SK-N-SH treated with all-trans-retinoic acid at 6 μM for 48 hours (cell line): ENCODE measurements around the gene SH3BP5.

Experiments
- ATAC-seq: fragments of 200-7000 bp; cut with Tn5 transposase; 3 replicates; pipeline ENCODE4 v1.9.1; 2020; ENCODE audit warnings: mild to moderate bottlenecking, moderate library complexity
- ARNTL ChIP-seq: fragments of 450-650 bp; formaldehyde crosslinking; IDR thresholded peaks from 2 replicates; pipeline ENCODE4 v1.5.0; 2020; ENCODE audit warnings: low read depth, mild to moderate bottlenecking, moderate library complexity, borderline replicate concordance
- BACH2 ChIP-seq: fragments of 250-450 bp; sonication (Bioruptor Pico); IDR thresholded peaks from 2 replicates; pipeline ENCODE4 v1.9.0; 2021; ENCODE audit warnings: mild to moderate bottlenecking, borderline replicate concordance
- CSDC2 ChIP-seq: fragments of 250-450 bp; sonication (Bioruptor Pico); IDR thresholded peaks from 2 replicates; pipeline ENCODE4 v1.5.0; 2020; ENCODE audit warnings: mild to moderate bottlenecking, moderate library complexity
- ESRRG ChIP-seq: fragments of 250-450 bp; sonication (Bioruptor Pico); IDR thresholded peaks from 2 replicates; pipeline ENCODE4 v1.6.1; 2021; ENCODE audit warnings: mild to moderate bottlenecking
- GLIS3 ChIP-seq: fragments of 250-450 bp; sonication (Bioruptor Pico); IDR thresholded peaks from 2 replicates; pipeline ENCODE4 v1.5.0; 2020; ENCODE audit warnings: mild to moderate bottlenecking, moderate library complexity
- ISL1 ChIP-seq: fragments of 250-450 bp; sonication (Bioruptor Pico); IDR thresholded peaks from 2 replicates; pipeline ENCODE4 v2.1.2; 2022; ENCODE audit warnings: mild to moderate bottlenecking, moderate library complexity
- OSR1 ChIP-seq: fragments of 250-450 bp; sonication (Bioruptor Pico); IDR thresholded peaks from 2 replicates; pipeline ENCODE4 v1.8.0; 2022; ENCODE audit warnings: moderate library complexity, mild to moderate bottlenecking, inconsistent platforms
- PATZ1 ChIP-seq: fragments of 250-450 bp; sonication (Bioruptor Pico); IDR thresholded peaks from 2 replicates; pipeline ENCODE4 v1.8.0; 2020; ENCODE audit warnings: mild to moderate bottlenecking, moderate library complexity, borderline replicate concordance
- PPARA ChIP-seq: fragments of 250-450 bp; sonication (Bioruptor Pico); IDR thresholded peaks from 2 replicates; pipeline ENCODE4 v1.5.0; 2020; ENCODE audit warnings: mild to moderate bottlenecking, borderline replicate concordance
- RARB ChIP-seq: fragments of 250-450 bp; sonication (Bioruptor Pico); IDR thresholded peaks from 2 replicates; pipeline ENCODE4 v1.8.0; 2021; ENCODE audit warnings: mild to moderate bottlenecking, moderate library complexity
- SNAI2 ChIP-seq: fragments of 250-450 bp; sonication (Bioruptor Pico); IDR thresholded peaks from 2 replicates; pipeline ENCODE4 v1.5.0; 2020; ENCODE audit warnings: mild to moderate bottlenecking, moderate library complexity
- TCF4 ChIP-seq: fragments of 250-450 bp; sonication (Bioruptor Pico); IDR thresholded peaks from 2 replicates; pipeline ENCODE4 v1.8.0; 2021; ENCODE audit warnings: mild to moderate bottlenecking, moderate library complexity, borderline replicate concordance
- TOX ChIP-seq: fragments of 250-450 bp; sonication (Bioruptor Pico); IDR thresholded peaks from 2 replicates; pipeline ENCODE4 v1.8.0; 2021; ENCODE audit warnings: mild to moderate bottlenecking, moderate library complexity, borderline replicate concordance
- TSHZ2 ChIP-seq: fragments of 250-450 bp; sonication (Bioruptor Pico); IDR thresholded peaks from 2 replicates; pipeline ENCODE4 v1.5.0; 2020; ENCODE audit warnings: mild to moderate bottlenecking, moderate library complexity
- ZC3H10 ChIP-seq: fragments of 250-450 bp; sonication (Bioruptor Pico); IDR thresholded peaks from 2 replicates; pipeline ENCODE4 v1.5.1; 2021; ENCODE audit warnings: mild to moderate bottlenecking, moderate library complexity
- ZFP3 ChIP-seq: fragments of 250-450 bp; sonication (Bioruptor Pico); IDR thresholded peaks from 2 replicates; pipeline ENCODE4 v1.5.0; 2020; ENCODE audit warnings: mild to moderate bottlenecking, moderate library complexity
- ZFP30 ChIP-seq: fragments of 450-650 bp; formaldehyde crosslinking; IDR thresholded peaks from 2 replicates; pipeline ENCODE4 v1.5.0; 2022; ENCODE audit warnings: mild to moderate bottlenecking, moderate library complexity
- ZNF565 ChIP-seq: fragments of 450-650 bp; formaldehyde crosslinking; conservative IDR thresholded peaks from 2 replicates; pipeline ENCODE4 v1.5.0; 2020; ENCODE audit warnings: low read depth, mild to moderate bottlenecking, moderate library complexity
- ZNF8 ChIP-seq: fragments of 450-650 bp; formaldehyde crosslinking; IDR thresholded peaks from 2 replicates; pipeline ENCODE4 v1.5.0; 2020; ENCODE audit warnings: mild to moderate bottlenecking, moderate library complexity
- TF ChIP-seq, protein P1 (sequence below): fragments of 250-450 bp; sonication (Bioruptor Pico); IDR thresholded peaks from 2 replicates; pipeline ENCODE4 v1.5.1; 2021; ENCODE audit warnings: mild to moderate bottlenecking, moderate library complexity
- TF ChIP-seq, protein P2 (sequence below): fragments of 250-450 bp; sonication (Bioruptor Pico); IDR thresholded peaks from 2 replicates; pipeline ENCODE4 v1.8.0; 2021; ENCODE audit warnings: low read depth, mild to moderate bottlenecking, moderate library complexity, borderline replicate concordance

SH3BP5 gene

GRCh38 chr3:15375461-15376000, 43.1 kb upstream of the SH3BP5 start:
- TF ChIP-seq ARNTL (no peak), GLIS3 (CRISPR knock-in tag) (no peak)
- ATAC-seq = no peak

DNA sequence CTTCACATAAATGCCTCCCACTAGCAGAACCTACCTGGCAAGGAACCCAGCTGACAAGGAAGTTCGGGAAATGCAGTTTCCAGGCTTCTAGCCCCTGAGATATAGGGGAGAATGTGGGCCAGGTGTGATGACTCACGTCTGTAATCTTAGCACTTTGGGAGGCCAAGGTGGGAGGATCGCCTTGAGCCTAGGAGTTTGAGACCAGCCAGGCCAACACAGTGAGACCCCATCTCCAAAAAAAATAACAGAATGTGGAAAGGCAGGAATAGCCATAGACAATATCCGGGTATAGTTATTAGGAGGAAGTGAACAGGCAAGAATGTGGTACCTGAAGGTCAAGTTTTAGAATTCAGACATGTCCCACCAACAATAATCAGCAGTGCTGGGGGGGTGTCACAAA, 40.5 kb upstream of the SH3BP5 start:
- TF ChIP-seq PATZ1 (CRISPR knock-in tag) (no peak), TSHZ2 (CRISPR knock-in tag) (no peak), TOX (CRISPR knock-in tag) (no peak), PPARA (CRISPR knock-in tag) (no peak), ZFP30 (CRISPR knock-in tag) (no peak), ESRRG (CRISPR knock-in tag) (no peak), TCF4 (CRISPR knock-in tag) (no peak), OSR1 (CRISPR knock-in tag) (no peak), ZFP3 (CRISPR knock-in tag) (no peak), ZNF8 (CRISPR knock-in tag) (no peak), RARB (CRISPR knock-in tag) (no peak), ARNTL (no peak), ZNF565 (CRISPR knock-in tag) (no peak), SNAI2 (CRISPR knock-in tag) (no peak)
- TF ChIP-seq, protein P1, sequence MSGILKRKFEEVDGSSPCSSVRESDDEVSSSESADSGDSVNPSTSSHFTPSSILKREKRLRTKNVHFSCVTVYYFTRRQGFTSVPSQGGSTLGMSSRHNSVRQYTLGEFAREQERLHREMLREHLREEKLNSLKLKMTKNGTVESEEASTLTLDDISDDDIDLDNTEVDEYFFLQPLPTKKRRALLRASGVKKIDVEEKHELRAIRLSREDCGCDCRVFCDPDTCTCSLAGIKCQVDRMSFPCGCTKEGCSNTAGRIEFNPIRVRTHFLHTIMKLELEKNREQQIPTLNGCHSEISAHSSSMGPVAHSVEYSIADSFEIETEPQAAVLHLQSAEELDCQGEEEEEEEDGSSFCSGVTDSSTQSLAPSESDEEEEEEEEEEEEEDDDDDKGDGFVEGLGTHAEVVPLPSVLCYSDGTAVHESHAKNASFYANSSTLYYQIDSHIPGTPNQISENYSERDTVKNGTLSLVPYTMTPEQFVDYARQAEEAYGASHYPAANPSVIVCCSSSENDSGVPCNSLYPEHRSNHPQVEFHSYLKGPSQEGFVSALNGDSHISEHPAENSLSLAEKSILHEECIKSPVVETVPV = no peak
- TF ChIP-seq, protein P2, sequence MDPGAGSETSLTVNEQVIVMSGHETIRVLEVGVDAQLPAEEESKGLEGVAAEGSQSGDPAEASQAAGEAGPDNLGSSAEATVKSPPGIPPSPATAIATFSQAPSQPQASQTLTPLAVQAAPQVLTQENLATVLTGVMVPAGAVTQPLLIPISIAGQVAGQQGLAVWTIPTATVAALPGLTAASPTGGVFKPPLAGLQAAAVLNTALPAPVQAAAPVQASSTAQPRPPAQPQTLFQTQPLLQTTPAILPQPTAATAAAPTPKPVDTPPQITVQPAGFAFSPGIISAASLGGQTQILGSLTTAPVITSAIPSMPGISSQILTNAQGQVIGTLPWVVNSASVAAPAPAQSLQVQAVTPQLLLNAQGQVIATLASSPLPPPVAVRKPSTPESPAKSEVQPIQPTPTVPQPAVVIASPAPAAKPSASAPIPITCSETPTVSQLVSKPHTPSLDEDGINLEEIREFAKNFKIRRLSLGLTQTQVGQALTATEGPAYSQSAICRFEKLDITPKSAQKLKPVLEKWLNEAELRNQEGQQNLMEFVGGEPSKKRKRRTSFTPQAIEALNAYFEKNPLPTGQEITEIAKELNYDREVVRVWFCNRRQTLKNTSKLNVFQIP (CRISPR knock-in tag) = no peak
- ATAC-seq = no peak

DNA sequence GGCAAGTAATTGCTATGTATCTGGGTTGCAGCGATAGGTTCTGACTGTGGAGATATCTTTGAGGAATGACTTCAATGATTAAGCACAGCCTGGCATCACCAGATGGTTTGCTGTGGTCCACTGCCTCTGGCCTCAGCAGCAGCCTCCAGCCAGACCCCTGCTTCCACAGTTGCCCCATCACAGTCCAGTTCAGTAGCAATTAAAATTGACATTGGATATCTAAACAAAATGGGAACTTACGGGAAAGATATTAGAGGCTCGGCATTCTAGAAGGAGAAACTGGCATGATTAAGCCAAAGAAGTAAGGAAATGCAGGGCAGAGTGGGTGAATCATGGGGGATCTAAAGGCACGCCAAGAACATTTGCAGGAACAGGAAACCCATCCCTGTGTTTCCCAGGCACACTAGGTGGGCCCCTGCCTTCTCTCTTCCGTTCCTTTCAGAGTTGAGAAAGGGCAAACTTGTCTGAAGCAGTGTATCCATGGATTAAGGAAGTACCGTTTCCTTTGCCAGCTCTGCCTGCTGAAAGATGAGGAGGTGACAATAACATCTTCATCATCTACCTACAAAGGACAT, 36.3 kb upstream of the SH3BP5 start:
- TF ChIP-seq SNAI2 (CRISPR knock-in tag) (no peak), ESRRG (CRISPR knock-in tag) (no peak), ZFP30 (CRISPR knock-in tag) (no peak), TOX (CRISPR knock-in tag) (no peak), ARNTL (no peak), ZNF565 (CRISPR knock-in tag) (no peak), ISL1 (CRISPR knock-in tag) (no peak), CSDC2 (CRISPR knock-in tag) (no peak), OSR1 (CRISPR knock-in tag) (no peak), PPARA (CRISPR knock-in tag) (no peak), TSHZ2 (CRISPR knock-in tag) (no peak), TCF4 (CRISPR knock-in tag) (no peak), BACH2 (CRISPR knock-in tag) (no peak), ZC3H10 (no peak)
- TF ChIP-seq, protein P2 (CRISPR knock-in tag) = no peak
- TF ChIP-seq, protein P1 = no peak
- no peak for ATAC-seq
